Liver (tissue), 3 donors: ENCODE measurements around the gene TCEANC.

Source experiments
- ATF3 ChIP-seq: IDR thresholded peaks from 2 replicates; pipeline ENCODE4 v1.6.1; 2016; ENCODE audit warnings: antibody characterized with exemption
- FOXA1 ChIP-seq: IDR thresholded peaks from 2 replicates; pipeline ENCODE4 v1.6.1; 2016; ENCODE audit warnings: antibody characterized with exemption
- GABPA ChIP-seq, 2 donors: IDR thresholded peaks in 1 of 2; conservative IDR thresholded peaks in 1 of 2; 2 replicates each; pipeline ENCODE4 v1.6.1; 2016; ENCODE audit warnings: antibody characterized with exemption in 2 of 2, mild to moderate bottlenecking in 1 of 2, moderate library complexity in 1 of 2
- HNF4G ChIP-seq: IDR thresholded peaks from 2 replicates; pipeline ENCODE4 v1.6.1; 2016; ENCODE audit warnings: antibody characterized with exemption
- JUND ChIP-seq, 2 donors: IDR thresholded peaks; 2 replicates each; pipeline ENCODE4 v1.6.1; 2016; ENCODE audit warnings: antibody characterized with exemption in 2 of 2
- RAD21 ChIP-seq, 2 donors: IDR thresholded peaks; 2 replicates each; pipeline ENCODE4 v1.6.1; 2016; ENCODE audit warnings: antibody characterized with exemption in 2 of 2, mild to moderate bottlenecking in 2 of 2
- REST ChIP-seq: IDR thresholded peaks from 2 replicates; pipeline ENCODE4 v1.6.1; 2016; ENCODE audit warnings: antibody characterized with exemption, mild to moderate bottlenecking
- RXRA ChIP-seq, 2 donors: IDR thresholded peaks; 2 replicates each; pipeline ENCODE4 v1.6.1; 2017 to 2018; ENCODE audit warnings: antibody characterized with exemption in 2 of 2, mild to moderate bottlenecking in 1 of 2
- SP1 ChIP-seq: IDR thresholded peaks from 2 replicates; pipeline ENCODE4 v1.6.1; 2018; ENCODE audit warnings: antibody characterized with exemption, mild to moderate bottlenecking
- TAF1 ChIP-seq: conservative IDR thresholded peaks from 2 replicates; pipeline ENCODE4 v1.6.1; 2016; ENCODE audit warnings: antibody characterized with exemption, mild to moderate bottlenecking
- YY1 ChIP-seq: IDR thresholded peaks from 2 replicates; pipeline ENCODE4 v1.6.1; 2016; ENCODE audit warnings: antibody characterized with exemption, mild to moderate bottlenecking
- TF ChIP-seq, protein P1 (sequence below): fragments of 150-350 bp; IDR thresholded peaks from 2 replicates; pipeline ENCODE4 v1.5.1; 2017; ENCODE audit warnings: improper control_type of control experiment, low read depth, low read length; ENCODE audit not compliant: missing input control
- TF ChIP-seq, protein P2 (sequence below): IDR thresholded peaks from 2 replicates; pipeline ENCODE4 v1.6.1; 2016; ENCODE audit warnings: antibody characterized with exemption
- TF ChIP-seq, protein P3 (sequence below): IDR thresholded peaks from 2 replicates; pipeline ENCODE4 v1.6.1; 2016; ENCODE audit warnings: antibody characterized with exemption
- donor health status: healthy.
- donor health status: healthy.

DNA sequence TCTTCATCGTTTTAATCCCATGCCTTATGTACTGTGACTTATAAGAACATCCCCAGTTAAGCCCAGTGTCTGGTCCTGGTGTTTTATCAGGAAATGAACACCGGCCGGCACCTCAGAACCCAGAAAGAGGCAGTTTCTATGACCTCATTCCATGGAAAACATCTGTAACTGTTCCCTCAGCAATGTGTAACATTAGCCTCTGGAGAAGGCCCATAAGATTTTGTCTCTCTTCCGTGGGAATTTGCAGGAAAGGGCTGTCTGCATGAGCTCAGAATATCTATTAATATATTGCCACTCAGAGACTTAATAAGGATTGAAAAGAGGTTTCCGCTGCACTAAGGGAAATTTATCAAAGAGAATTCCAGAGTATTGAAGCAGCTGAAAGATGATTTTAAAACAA, 3.1 kb upstream of the TCEANC start:
- no peak for TF ChIP-seq REST
- TF ChIP-seq, protein P1, sequence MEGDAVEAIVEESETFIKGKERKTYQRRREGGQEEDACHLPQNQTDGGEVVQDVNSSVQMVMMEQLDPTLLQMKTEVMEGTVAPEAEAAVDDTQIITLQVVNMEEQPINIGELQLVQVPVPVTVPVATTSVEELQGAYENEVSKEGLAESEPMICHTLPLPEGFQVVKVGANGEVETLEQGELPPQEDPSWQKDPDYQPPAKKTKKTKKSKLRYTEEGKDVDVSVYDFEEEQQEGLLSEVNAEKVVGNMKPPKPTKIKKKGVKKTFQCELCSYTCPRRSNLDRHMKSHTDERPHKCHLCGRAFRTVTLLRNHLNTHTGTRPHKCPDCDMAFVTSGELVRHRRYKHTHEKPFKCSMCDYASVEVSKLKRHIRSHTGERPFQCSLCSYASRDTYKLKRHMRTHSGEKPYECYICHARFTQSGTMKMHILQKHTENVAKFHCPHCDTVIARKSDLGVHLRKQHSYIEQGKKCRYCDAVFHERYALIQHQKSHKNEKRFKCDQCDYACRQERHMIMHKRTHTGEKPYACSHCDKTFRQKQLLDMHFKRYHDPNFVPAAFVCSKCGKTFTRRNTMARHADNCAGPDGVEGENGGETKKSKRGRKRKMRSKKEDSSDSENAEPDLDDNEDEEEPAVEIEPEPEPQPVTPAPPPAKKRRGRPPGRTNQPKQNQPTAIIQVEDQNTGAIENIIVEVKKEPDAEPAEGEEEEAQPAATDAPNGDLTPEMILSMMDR: no peak
- no peak for TF ChIP-seq JUND (IDR thresholded peaks at IDR 0.05)
- TF ChIP-seq HNF4G: no peak
- TF ChIP-seq, protein P2, sequence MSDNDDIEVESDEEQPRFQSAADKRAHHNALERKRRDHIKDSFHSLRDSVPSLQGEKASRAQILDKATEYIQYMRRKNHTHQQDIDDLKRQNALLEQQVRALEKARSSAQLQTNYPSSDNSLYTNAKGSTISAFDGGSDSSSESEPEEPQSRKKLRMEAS: no peak
- TF ChIP-seq TAF1: no peak
- TF ChIP-seq FOXA1: no peak
- no peak for TF ChIP-seq RXRA (IDR thresholded peaks at IDR 0.05)
- TF ChIP-seq YY1: no peak
- TF ChIP-seq ATF3: no peak
- no peak for TF ChIP-seq RAD21 (IDR thresholded peaks at IDR 0.05)
- TF ChIP-seq SP1: no peak
- no peak for TF ChIP-seq GABPA (IDR thresholded peaks at IDR 0.05 in 1 of 2, conservative IDR thresholded peaks at IDR 0.05 in 1 of 2)
- TF ChIP-seq, protein P3, sequence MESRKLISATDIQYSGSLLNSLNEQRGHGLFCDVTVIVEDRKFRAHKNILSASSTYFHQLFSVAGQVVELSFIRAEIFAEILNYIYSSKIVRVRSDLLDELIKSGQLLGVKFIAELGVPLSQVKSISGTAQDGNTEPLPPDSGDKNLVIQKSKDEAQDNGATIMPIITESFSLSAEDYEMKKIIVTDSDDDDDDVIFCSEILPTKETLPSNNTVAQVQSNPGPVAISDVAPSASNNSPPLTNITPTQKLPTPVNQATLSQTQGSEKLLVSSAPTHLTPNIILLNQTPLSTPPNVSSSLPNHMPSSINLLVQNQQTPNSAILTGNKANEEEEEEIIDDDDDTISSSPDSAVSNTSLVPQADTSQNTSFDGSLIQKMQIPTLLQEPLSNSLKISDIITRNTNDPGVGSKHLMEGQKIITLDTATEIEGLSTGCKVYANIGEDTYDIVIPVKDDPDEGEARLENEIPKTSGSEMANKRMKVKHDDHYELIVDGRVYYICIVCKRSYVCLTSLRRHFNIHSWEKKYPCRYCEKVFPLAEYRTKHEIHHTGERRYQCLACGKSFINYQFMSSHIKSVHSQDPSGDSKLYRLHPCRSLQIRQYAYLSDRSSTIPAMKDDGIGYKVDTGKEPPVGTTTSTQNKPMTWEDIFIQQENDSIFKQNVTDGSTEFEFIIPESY: no peak
